Omental fat pad (tissue), 4 donors: ENCODE measurements around the gene PARN. TPM values are rescaled to one million over a fixed set of nuclear protein-coding genes. Genes with fewer than 3 reads are reported as not detected.
"Not testable (repeated sequence)": the region's sequence is repeated elsewhere in the genome, so short reads cannot be mapped to it uniquely, and the experiment has no call there.

Source experiments
- ATAC-seq: fragments of 150-250 bp; one replicate; pipeline ENCODE4 v1.9.1; 2016; ENCODE audit warnings: mild to moderate bottlenecking, moderate library complexity; ENCODE audit not compliant: low FRiP score
- DNase-seq: peaks from one replicate; pipeline ENCODE4 v3.0.0-alpha.2; 2019; ENCODE audit warnings: low spot score
- total RNA-seq, 4 donors: library from RNA; depleted of rRNA; stranded (reverse); fragments of >200 nt; gene quantifications; one replicate each; pipeline ENCODE4 v1.1.0, GENCODE V29; 2016
- TF ChIP-seq, protein P1 (sequence below), 3 donors: fragments of 450-650 bp; IDR thresholded peaks; one replicate each; pipeline ENCODE4 v1.5.1; 2016 to 2017; ENCODE audit warnings: antibody characterized with exemption in 3 of 3, mild to moderate bottlenecking in 3 of 3, moderate library complexity in 2 of 3

The PARN gene
- total RNA-seq, 4 donors from 2014 or later: 23.0 to 34.8 (median 26.4) TPM

DNA sequence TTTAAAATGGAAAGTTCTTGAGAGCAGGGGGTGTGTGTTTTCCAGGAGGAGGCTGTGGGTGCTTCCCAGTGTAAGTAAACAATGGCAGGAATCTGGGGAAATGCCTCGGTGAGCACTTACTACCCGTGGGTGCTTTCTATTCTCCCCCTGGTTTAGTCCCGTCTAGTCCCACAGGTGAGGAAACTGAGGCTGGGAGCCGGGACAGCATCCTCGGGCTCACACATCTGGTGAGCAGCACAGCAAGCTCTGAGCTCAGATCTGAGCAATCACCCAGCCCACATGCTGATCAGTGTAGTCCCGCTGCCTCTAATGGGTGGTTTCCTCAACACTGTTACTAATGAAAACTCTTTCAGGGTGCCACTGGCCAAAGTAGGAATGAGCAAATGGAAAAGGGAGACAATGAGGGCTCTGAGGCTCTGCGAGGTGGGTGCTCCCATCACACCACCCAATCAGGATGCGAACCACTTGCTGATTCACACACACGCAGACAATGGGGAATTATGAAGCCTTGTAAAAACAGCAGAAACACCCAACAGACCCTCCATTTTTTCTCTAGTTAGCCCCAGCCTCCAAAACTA lies 202.6 kb downstream of the PARN start:
- DNase-seq (no peak), ATAC-seq (no peak)
- TF ChIP-seq, protein P1, sequence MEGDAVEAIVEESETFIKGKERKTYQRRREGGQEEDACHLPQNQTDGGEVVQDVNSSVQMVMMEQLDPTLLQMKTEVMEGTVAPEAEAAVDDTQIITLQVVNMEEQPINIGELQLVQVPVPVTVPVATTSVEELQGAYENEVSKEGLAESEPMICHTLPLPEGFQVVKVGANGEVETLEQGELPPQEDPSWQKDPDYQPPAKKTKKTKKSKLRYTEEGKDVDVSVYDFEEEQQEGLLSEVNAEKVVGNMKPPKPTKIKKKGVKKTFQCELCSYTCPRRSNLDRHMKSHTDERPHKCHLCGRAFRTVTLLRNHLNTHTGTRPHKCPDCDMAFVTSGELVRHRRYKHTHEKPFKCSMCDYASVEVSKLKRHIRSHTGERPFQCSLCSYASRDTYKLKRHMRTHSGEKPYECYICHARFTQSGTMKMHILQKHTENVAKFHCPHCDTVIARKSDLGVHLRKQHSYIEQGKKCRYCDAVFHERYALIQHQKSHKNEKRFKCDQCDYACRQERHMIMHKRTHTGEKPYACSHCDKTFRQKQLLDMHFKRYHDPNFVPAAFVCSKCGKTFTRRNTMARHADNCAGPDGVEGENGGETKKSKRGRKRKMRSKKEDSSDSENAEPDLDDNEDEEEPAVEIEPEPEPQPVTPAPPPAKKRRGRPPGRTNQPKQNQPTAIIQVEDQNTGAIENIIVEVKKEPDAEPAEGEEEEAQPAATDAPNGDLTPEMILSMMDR (IDR thresholded peaks at IDR 0.05): no peak

DNA sequence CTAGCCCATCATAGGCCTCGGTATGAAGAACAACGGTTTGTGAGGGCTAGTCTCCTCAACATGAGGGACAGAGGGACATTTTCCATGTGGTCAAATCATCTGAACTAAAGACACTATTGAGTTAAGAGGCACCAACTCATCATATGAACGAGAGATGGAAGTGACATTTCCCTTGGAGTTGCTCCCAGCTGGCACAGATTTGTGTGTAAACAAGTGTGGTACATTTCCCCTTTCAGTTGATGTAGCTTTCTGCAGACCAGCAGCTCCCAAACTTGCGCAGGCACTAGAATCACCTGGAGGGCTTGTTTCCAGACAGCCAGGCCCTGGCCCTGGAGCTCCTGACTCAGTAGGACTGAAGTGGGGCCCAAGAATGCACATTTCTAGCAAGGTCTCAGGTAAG lies 205.5 kb downstream of the PARN start:
- TF ChIP-seq, protein P1 (IDR thresholded peaks at IDR 0.05): no peak
- DNase-seq (no peak), ATAC-seq (no peak)

DNA sequence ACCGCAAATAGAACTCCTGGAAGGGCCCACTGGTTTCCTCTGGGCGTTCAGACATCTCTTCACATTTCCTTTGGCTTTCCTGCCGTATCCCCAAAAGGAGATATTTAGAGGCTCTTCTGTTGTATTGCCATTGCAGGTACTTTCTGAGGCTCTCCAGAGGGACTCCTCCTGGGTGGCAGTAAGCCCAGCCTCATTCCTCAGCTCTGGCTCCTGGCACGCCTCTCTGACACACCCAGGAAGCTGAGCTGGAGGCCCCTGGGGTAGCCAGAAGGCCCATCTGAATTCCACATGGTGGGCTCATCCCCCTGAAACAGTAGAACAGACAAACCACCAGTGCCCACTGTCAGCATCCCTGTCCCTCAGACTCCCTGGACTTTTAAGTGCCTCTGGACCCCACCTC lies 206.7 kb downstream of the PARN start:
- no peak for DNase-seq
- ATAC-seq: no peak
- TF ChIP-seq, protein P1 (IDR thresholded peaks at IDR 0.05): no peak

DNA sequence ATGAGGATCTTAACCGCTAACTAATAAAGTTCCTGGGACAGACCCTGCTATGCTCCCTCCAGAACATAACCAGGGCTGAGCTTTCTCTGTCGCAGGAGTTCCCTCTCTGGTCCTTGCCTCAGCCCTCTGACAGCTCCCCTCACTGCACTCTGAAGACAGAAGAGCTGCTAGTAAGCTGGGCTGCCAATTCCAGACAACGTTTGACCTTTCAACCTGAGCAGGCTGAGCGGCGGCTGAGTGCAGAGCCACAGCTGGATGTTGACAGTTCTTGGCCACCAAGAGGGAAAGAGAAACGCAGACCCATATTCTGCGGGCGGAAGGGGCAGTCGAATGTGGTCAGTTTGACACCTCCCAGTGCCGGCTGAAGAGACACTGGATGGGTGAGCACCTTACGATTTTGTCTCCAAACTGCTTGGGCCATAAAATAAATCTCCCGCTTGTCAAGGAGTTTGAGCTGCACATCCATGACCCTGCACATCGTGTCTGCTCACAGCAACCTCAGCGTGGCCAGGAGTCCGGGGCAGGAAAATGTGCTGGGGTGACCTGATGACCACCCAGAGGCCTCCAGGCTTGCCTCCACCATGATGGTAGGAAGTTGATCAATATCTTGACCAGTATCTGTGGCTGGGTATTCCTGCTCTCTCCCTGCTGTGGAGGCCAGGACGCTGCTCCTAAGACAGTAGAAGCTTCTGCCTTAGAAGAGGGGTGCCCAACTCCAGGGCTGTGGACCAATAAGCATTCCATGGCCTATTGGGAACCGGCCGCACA lies 209.2 kb downstream of the PARN start:
- DNase-seq: no peak
- TF ChIP-seq, protein P1 (IDR thresholded peaks at IDR 0.05): no peak
- no peak for ATAC-seq

DNA sequence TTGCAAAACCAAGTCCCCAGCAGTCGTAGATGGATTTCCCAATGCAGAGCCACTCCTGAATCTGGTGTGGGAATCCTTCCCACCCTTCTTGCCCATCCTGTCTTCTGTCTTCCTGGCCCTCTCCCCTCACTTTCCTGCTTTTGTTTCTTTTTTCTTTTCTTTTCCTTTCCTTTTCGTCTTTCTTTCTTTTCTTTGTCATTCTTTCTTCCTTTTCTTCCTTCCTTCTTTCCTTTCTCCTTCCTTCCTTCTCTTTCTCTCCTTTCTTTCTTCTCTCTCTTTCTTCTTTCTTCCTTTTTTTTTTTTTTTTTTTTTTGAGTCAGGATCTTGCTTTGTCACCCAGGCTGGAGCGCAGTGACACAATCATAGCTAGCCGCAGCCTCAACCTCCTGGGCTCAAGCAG lies 209.8 kb downstream of the PARN start:
- not testable (repeated sequence) for DNase-seq, ATAC-seq

DNA sequence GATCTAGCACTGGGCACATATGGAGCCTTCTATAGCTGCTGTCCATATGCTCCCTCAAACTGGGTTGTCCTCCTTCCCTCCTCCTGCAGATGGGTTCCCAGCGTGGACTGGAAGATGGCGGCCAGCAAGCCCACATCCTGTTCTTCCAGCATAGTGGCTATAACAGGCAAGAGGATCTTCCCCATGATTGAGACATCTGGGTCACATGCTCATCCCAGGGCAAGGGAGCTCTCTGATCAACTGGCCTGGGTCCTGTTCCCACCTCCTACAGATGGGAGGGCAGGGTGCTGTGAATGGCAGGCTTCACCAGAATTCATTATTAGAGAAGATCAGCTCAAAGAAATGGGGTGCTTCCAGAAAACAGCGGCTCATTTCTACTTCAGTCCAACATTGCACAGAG lies 210.2 kb downstream of the PARN start:
- TF ChIP-seq, protein P1 (IDR thresholded peaks at IDR 0.05): no peak
- DNase-seq: no peak
- ATAC-seq: no peak

DNA sequence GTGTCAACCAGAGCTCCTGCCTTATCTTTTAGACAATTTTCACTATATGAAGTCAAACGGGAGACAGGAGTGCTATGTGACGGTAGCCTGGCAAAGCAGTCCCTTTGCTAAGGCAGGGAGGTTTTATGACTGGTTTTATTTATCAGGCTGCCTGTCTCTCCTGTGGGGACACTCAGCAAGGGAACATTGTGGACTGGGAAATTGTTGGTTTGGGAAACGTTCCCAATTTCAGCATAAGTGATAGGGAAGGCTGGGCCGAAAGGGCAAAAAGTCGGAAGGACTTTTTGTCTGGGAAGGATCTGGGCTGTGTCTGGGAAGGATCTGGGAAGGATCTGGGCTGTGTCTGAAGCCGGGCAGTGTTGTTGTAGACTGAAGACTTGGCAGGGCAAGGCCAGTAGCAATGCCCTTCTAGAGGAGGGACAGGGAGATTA lies 211.2 kb downstream of the PARN start:
- no peak for ATAC-seq
- TF ChIP-seq, protein P1 (IDR thresholded peaks at IDR 0.05): no peak
- DNase-seq: no peak
